SIG-M5 (cell line): ENCODE results near the gene EN2.

Experiments used
- DNase-seq: peaks from one replicate; lab custom pipeline; 2025; lab: John Stamatoyannopoulos, UW

Gene EN2

DNA sequence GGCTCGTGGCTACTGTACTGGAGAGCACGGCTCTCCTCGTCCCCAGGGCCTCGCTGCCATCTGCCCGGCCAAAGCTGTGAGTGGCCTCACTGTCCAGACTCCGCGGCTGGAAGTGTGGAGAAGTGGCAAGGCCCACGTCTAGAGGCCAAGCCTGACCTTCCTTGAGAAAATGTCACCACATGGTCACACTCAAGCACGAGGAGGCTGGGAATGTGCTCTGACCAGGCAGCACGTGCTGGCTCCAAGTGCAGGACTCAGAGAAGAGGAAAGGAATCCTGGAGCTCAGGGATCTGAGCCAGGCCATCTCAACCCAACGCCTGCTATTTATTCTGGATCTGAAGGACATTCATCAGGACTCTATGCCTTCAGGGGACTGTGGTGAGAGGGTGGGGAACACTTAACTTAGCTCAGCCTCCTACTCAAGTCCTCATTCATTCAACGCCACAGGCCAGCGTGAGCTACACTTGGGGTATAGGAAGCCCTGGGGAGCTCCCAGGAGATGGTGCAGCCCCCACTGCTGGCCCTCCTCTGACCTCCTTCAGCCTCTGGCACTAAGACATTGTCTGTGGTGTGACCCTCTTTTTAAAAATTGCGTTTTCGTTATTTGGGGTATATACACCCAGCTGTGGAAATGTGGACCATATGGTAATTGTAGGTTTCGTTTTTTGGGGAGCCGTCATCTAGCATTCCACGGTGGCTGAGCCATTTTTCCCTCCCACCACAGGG is 29.0 kb downstream of the EN2 start:
- no peak for DNase-seq

DNA sequence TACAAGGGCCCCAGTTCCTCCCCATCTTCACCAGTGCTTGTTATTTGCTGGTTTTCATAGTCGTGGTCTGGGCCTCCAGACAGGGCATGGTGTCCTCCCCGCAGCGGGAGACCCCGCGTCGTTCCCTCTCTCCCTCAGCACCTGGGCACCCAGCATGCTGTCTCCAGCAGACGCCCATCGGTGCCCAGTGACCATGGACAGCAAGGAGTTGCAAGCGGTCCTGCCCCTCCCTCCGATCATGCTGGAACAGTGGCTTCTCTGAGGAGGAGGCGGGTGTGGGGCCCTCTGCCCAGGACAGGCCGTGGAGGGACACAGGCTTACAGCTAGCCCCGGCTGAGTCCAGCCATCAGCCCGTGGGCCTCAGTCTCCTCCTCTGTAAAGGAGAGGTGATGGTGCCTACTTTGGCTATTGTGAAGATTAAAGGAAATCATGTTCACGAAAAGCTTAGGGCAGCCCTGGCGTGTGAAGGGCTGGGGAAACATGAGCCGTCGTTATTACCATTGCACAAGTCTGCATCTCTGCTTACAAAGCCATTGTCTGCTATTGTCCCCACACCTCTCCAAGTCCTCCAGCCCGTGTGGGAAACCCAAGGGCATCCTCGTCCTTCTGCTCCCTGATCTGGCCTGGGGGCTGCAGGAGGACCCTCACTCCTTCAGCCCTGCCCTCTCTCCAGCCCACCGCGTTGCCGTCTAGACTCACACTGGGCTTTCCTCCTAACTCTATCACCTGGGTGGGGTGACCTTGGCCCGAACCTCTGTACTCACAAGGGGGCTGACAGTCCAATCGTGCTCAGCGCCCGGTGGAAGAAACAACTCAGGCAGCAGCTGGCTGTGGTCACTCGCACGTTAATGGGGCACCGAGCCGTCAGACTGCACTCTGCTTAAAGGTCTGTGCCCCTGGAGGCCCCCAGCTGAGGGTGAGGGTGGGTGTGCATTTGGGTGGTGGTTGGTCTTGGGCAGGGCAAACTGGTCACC is 29.9 kb downstream of the EN2 start:
- DNase-seq = no peak

DNA sequence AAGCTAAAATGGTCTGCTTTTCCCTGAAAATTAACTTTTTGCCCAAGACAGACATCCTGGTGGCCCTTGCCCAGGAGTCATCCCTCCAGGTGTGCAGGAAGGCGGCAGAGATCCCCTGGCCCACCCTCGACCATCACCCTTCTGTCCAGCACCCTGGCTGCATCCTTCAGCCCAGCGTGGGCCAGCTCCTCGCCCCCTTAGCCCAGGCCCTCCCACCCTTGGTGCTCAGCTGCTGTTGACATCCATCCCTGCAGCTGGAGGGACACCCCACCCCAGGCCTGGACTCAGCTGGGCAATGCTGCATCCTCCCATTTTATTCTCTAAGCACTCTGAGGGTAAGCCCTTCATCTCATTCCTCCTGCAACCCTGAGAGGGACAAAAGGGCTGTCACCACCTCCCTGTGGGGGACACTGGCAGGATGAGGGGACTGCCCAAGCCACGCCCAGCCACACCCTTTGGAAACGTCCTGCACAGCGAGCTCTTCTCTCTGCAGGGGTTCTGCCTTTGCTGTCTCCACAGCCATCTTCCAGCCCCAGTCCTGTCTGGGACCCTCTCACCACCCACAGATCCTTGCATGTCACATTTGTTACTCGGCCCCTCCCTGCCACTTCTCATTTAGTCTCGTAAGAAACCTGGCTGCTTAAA is 30.7 kb downstream of the EN2 start:
- no peak for DNase-seq

DNA sequence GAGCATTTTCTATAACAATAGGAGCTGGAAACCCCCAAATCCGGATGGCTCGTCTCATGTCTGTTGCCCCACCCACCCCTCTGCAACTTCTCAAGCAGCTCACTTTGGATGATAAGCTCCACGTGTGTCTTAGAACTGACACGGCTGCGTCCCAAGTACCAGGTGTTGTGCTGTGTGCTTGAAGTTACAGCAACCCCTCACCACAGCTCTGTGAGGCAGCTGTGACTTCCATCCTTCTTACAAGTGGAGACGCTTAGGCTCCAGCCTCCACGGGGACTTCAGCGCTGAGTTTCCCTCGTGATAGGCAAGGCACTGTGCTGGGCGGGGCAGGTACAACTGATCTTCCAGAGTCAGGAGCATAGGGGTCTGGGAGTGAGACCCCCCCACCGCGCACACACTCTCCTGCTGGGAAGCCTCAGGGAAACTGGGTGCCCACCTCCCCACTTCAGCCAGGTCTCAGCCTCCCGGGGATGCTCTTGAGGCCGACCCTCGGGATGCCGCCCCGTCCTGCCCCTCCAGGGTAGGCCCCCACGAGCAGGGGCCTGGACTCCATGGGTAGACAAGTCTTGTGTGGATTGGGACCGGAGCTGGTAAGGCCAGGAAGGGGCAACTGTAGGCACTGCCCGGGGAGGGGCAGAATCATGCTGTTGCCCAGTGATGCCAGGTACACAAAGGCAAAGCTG is 31.4 kb downstream of the EN2 start:
- no peak for DNase-seq

DNA sequence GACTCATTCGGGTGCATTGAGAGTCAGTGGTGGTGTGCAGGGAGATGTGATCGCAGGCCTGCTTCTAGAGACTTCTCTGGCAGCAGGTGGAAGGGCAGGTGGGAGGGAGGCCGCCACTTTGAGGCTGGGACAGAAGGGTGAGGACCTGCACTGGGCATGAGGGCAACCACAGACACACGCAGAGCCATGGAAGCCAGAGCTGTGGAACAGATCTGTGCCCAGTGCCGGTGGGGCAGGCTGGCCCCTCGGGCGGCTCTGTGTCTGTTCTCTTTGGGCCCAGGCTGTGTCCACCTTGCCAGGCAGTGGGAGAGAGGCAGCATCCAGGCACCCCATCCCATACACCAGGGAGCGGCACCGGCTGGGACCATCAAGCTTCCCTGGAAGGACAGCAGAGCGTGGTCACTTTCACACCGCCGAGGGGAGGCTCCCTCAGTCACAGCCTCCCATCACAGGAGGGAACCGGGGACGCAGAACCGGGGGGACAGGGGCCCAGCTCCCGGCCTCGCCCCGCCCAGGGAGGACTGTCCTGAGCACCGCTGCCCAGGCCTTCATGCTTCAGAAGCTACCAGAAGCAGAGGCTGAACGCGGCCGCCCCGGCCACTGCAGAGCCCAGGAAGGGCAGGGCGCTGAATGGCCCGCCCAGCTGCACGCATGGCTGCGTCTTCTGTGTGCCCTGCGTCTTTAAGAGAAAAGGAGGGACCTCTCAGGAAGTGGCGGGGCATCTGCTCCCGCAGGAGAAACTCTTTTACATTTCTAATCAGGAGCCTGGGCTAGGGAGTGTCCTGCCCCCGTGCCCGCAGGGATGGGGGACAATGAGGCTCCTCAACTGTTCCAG is 32.1 kb downstream of the EN2 start:
- no peak for DNase-seq

DNA sequence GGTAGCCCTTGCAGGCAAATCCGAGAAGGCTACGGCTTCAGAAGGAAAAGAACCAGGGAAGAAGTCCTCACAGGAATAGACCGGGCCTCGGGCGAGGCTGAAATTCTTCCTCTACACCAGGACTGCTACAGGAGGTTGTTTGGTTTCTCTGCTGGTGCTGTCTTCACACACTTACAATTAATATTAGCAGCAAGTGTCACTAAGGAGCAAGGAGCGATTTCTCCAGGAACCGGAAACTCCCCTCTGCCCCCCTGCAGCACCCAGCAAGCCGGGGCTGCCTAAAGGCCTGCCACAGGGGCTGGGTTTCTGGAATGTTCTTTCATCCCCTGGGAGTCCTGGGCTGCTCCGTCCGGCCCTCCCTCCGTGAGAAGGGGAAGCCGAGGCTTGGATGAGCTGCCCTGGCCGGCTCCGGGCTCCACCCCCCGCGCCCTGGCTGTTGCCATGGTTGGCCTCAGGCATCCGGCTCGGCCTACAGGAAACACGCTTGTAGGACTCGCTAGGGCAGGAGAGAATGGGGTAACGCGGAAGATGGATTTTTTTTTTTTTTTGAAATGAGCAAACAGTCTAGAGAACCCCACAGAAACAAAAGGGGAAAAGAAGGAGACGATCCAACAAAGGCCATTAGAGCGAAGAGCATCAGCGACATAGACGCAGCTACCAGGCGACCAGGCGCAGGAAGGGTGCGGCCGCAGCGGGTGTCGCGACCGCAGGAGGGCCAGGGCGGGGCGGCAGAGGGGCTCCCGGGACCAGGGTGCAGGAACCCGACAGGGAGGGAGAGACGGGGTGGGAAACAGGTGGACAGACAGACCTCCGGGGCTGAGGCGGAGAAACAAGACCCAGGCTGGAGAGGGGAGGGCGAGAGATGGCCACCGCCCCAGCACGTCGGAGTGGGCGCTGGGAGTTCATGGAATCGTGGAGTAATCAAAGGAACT is 33.0 kb downstream of the EN2 start:
- no peak for DNase-seq

DNA sequence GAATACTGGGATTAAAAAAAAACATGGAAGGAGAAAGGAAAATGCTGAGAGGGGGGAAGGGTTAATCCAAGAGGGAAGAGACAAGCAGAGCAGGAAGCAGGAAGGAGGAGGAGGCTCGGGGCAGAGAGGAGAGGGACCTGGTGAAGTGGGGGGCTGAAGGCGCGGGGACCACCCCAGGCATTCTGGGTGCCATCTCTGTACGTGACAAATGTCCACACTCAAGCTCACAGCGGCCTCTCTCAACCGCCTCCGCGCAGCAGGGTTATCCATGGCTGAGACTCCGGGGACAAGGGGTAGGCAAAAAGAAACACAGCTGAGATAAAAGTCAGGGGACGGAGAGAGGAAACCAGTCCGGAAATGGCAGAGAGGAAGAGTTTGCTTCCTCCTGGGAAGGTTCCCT is 33.9 kb downstream of the EN2 start:
- no peak for DNase-seq

DNA sequence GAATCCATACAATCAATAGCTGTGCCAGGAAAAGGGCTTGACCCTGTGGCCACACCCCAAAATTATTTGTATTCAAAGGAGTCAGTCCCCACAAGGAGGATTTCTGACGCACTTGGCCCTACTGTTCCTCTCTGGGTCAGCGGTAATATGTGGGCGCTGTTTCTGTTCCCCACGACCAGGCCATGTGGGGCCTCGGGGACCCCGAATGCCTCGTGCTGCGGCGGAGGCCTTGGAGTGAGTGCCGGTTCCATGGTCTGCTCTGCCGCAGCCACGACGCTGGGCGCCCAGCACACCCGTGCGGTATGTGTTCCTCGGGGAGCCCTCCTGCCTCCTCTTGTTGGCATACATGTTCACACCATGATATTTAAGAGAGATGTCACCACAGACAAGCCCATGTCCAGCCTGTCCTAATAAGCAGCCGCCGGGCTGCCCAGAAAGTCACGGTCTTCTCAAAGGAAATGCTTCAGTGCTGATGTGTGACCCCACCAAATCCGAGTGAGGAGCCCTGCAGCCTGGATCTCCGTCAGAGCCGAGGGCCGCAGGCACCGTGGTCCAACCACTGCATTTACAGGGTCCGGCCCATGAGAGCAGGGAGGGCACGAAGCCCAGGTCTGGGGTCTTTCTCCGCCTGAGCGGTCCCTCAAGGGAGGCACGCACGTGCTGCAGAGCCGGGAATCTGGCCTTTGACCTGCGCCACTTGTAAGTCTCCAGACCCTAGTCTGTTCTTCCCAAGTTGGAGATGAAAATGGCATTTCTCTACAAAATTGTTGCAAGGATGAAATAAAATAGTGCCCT is 36.0 kb downstream of the EN2 start:
- no peak for DNase-seq

DNA sequence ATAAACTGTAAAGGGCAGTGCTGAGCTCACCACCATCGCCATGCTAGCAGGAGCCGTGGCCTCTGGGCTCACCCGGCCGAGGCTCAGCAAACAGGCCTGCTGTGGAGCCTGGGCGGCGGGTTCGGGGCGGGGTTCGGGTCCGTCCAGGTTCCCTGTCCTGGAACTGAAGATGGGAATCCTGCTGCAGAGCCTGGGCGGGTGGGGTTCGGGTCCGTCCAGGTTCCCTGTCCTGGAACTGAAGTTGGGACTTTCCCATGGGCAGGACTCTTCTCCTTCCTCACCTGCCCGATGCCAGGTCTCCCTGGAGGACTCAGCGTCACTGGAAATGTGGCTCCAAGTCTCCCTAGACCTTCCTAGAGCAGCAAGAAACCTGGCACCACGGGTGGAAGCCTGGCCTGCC is 36.6 kb downstream of the EN2 start:
- no peak for DNase-seq

DNA sequence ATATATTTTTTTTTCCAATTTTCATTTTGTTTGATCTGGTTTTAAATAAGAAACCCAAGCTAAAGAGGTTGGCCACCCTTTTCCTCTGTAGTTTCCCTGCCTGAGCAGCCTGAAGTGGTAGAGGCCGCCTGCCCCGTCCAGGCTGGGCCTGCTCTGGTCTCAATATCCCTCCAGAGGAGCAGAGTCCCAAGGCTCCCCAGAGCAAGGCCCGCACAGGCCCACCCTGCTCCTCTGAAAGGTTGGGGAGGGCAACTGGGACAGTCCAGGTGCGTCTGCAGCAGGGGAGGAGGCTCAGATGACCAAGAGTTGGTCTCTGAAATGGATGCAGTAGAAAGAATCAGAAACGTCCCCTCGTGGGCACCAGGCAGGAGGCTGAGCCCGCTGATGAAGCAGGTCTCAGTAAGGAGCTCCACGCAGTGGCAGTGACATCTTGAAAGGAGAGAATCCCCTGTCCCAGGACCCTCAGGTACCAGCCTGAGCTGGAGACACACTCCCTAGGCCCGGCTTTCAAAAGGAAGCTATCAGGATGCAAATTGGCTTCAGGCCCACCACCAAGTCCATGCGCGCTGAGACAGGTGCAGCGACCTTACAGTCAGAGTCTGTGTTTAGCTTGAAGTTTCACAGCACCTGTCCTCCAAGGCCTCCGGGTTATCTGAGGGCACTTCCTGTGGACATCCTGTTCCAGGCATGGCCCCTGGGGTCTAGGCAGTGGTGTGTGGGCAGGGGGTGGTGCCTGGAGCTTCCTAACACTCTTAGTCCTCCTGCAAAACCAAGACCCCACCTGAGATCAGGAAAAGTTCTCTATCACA is 37.7 kb downstream of the EN2 start:
- no peak for DNase-seq

DNA sequence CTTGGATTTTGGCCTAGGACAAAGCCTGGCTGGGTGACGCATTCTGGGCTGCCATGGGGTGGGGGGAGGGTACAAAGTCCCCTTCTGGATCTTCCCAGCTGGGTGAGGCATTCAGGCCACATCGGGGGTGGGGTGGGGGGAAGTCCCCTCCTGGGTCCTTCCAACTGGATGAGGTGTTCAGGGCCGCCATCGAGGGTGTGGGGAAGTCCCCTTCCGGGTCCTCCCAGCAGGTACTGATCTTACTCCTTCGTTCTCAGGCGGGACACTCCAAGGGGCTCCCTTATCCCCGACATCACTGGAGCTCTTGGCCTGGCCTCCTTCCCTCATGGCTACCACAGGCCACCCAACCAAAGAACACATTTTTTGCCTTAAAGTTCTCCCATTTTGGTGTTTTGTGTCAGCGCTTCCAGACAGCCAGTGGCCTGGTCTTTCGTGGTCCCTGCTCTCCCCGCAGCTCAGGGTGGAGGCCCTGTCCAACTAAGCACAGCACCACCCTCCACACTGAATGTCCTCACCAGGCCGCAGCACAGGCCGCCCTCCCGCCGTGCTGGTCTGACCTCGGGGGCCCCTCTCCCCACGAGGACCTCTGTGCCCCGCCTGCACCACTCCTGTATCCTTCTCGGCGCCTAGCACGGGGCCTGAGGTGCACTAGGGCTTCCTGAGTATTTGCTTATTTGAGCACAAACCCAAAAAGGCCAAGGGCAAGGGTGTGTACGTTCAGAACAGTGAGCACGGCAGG is 38.5 kb downstream of the EN2 start:
- no peak for DNase-seq

DNA sequence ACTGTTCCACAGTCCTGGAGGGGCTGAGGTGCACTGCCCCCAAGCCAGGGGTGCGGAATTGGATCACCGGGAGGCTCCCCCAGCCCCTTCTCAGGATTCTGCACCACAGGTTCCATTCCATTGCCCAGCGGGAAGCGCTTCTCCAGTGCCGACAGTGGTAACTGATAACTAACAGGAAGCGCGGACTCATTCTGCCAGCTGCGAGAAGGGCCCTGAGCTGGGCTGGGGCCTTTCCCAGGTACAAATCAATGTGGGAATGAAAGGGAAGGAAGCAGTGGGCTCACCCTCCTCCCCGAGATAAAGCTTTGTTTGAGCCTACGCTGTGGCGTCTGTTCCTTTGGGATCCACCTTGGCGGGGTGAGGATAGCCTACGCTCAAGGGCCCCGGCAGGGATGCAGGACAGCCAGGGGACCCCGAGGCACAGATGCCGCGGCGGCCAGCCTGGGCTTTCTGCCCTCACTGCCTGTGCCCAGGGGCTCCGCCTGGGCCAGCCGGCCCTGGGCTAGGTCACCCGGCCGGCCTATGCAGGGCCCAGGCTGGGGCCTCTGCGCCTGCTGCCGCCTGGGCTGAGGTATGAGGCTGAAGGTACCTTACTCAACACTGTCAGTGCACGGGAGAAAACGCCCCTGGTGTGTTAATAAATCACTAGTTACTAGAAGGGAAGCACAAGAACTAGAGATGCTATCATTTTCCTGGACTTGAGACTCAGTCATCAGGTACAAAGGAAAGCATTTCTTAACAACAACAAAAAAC is 39.4 kb downstream of the EN2 start:
- no peak for DNase-seq

DNA sequence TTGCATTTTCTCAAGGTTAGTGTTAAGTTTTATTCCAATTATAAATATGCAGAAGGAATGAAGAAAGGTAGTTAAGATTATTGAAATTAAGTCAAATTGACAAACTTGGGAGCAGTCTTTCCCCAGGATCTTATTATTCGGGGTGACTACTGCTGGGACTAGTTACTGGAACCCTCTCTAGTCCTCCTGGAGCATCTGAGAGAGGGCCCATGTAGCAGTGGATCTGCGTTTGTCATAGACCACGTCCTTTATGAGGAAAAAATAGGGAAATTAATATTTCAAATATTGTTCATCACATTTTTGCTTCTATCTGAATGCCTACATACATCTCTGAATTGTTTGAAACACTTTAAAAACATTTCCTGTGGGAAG is 47.5 kb downstream of the EN2 start:
- no peak for DNase-seq

DNA sequence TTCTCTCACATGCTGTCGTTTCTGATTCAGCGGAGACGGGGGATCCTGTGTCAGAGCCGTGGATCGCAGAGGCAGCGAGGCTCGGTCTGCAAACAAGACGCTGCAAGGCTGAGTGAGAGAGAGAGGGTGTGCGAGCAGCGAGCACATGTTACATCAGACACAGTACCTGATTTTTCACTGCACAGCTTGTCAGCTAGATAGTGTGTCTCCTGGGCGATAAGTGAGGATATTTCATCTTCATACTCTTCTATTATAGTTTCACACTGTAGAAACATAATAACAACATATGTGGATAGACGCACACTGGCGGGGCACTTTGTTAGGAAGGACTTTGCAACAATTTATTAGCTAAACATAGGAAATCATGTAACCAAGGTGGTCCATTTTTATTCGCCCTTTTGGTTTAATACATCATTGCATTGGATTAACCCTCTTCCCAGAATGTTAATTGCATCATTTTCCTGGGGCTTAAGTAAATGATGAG is 49.0 kb downstream of the EN2 start:
- DNase-seq = no peak

DNA sequence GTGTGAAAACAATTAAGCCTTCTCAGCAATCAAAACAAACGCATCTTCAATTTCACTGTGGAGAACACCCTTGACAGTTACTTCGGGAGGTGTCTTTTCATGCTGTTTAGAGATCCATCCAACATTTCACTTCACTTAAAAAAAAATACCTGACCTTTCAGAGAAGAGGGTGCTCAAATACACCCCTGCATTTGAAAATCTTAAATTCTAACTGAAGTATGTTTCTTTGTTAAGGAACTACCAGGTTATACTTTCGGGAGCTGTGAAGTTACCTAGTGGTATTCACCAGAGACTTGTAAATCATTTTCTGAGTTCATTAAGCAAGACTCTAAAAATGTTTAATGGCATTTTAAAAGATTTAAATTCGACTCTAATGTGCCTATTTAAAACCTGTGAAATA is 49.6 kb downstream of the EN2 start:
- DNase-seq = no peak

DNA sequence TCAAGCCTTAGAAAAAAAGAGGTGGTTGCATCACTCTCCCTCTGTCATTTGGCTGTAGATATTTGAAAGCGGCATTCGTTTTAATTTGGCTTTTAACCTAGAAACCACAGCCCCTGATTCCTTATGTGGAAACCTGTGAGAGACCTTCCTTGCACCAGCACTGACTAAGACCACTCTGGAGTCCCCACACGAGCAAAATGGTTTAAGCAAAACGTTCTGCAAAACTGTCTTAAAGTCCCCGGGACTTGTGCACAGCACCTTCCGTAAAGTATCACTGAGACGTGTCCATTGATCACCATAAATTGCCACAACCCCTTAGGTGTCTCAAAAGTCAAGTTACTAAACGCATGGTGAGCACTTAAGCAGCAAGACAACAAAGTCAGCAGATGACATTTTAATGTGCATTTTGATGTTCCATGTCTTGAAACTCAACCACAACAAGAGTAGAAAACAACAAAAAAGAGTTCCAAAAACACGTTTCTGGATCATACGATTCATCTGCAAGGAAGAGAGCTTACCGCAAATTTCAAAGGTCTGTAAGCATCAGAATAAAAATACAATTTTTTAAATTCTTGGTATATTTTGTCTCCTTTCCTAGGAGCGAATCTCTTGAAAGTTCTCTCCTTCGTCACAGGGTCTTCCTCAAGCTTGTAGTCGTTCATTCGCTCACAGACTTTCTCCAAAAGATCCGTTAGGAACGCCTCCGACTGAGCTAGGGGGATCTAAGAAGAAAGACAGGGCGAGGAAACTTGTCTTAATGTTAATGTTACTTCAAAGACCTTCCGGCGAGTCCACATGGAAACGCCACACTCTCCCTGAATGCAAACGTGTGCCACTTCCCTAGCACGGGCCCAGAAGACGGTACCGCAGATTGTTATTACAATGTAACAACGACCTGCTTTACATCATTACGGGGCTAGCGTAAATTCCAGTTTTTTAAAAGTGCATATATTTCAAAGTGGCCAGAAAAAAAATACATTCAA is 50.7 kb downstream of the EN2 start:
- DNase-seq = no peak
